Measurements from ENCODE around the gene CASS4. TPM values are rescaled to one million over a fixed set of nuclear protein-coding genes. Genes with fewer than 3 reads are reported as not detected.

Gene CASS4
- polyA plus RNA-seq, 3 donors from 2014 or later: 3.2 to 5.5 (median 3.5) TPM

GRCh38 chr20:56468316-56469076, 56.4 kb downstream of the CASS4 start, which contains the start of gene RTF2:
Gene RTF2, plus strand, starts transcription at chr20:56468627. Its CDS starts 71 bp downstream, at chr20:56468698.
- peaks cover 8 to 22% (median 13%) of the 10 kb centered on the region in 3 donors for H3K27me3 Mint-ChIP-seq (ENCODE audit: low read depth in 3 of 3)
- DNase-seq: peak; percentile 96 to 97 (median 97)
- peak within 1 kb of the TSS; percentile 99 to 100 (median 99) for H3K27ac Mint-ChIP-seq
- no peaks in the 10 kb centered on the region for H3K9me3 Mint-ChIP-seq
- peaks cover 0 to 4% (median 0%) of the 10 kb centered on the region in 3 donors for H3K36me3 Mint-ChIP-seq
- H3K4me1 Mint-ChIP-seq: peaks cover 46 to 48% of the 10 kb centered on the region in 2 donors
- peak within 1 kb of the TSS; percentile 96 to 100 (median 98) for H3K4me3 Mint-ChIP-seq

GRCh38 chr20:56469077-56469449, 57.0 kb downstream of the CASS4 start:
- peak overlapping the region; percentile 99 to 100 (median 99) for H3K27ac Mint-ChIP-seq

GRCh38 chr20:56483970-56484369, 71.9 kb downstream of the CASS4 start:
- peaks cover 0 to 2% (median 0%) of the 10 kb centered on the region in 3 donors for H3K27me3 Mint-ChIP-seq (ENCODE audit: low read depth in 3 of 3)
- H3K36me3 Mint-ChIP-seq: peaks cover 13 to 64% (median 34%) of the 10 kb centered on the region in 3 donors
- H3K4me3 Mint-ChIP-seq: no peak overlapping the region
- peaks cover 9 to 56% of the 10 kb centered on the region in 2 donors for H3K4me1 Mint-ChIP-seq
- H3K9me3 Mint-ChIP-seq: peaks cover 0 to 2% (median 0%) of the 10 kb centered on the region in 6 donors
- H3K27ac Mint-ChIP-seq: peak overlapping the region in 4 of 6 donors; percentile 3 to 82 (median 42)
- DNase-seq: no peak

More at GRCh38 chr20:56469077-56469449, 57.0 kb downstream of the CASS4 start:
- Mint-ChIP-seq H3K36me3 (peaks cover 0 to 8% (median 0%) of the 10 kb centered on the region in 3 donors), H3K4me3 (peak overlapping the region; percentile 96 to 100 (median 98)), H3K9me3 (no peaks in the 10 kb centered on the region), H3K4me1 (peaks cover 42% of the 10 kb centered on the region in 2 donors), H3K27me3 (ENCODE audit: low read depth in 3 of 3) (peaks cover 6 to 20% (median 12%) of the 10 kb centered on the region in 3 donors)
- DNase-seq: peak; percentile 11 to 35 (median 31)

- no peak for DNase-seq
- Mint-ChIP-seq H3K27me3 (ENCODE audit: low read depth in 3 of 3) (no peaks in the 10 kb centered on the region), H3K4me3 (no peak overlapping the region), H3K9me3 (peaks cover 0 to 2% (median 0%) of the 10 kb centered on the region in 6 donors), H3K4me1 (peaks cover 9 to 46% of the 10 kb centered on the region in 2 donors), H3K27ac (peak overlapping the region in 1 of 6 donors; percentile 6), H3K36me3 (peaks cover 13 to 59% (median 30%) of the 10 kb centered on the region in 3 donors)
These were observed 75.2 kb downstream of the CASS4 start for GRCh38 chr20:56487216-56487615.

DNA sequence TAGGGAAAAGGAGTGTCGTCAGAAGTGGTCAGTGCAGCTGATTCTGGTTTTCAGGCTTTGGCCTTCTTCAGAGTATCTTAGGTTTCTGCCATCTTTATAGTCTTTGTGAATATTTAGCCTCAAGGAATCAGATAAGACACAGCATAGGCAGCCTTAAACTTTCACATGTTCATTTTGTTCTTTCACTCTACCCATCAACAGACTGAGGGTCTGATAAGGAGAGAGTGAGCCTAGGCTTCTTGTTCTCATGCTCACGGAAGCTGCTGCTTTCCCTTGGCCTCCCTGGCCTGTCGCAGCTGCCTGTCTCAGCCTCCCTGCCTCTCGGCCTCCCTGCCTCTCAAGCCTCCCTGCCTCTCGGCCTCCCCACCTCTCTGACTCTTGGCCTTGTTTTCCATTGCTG, 76.5 kb downstream of the CASS4 start:
- H3K4me1 Mint-ChIP-seq: peaks cover 8 to 39% of the 10 kb centered on the region in 2 donors
- H3K4me3 Mint-ChIP-seq: no peak overlapping the region
- no peaks in the 10 kb centered on the region for H3K27me3 Mint-ChIP-seq (ENCODE audit: low read depth in 3 of 3)
- peaks cover 0 to 2% (median 0%) of the 10 kb centered on the region in 6 donors for H3K9me3 Mint-ChIP-seq
- H3K27ac Mint-ChIP-seq: peak overlapping the region; percentile 8 to 62 (median 24)
- no peak for DNase-seq
- H3K36me3 Mint-ChIP-seq: peaks cover 16 to 56% (median 26%) of the 10 kb centered on the region in 3 donors

DNA sequence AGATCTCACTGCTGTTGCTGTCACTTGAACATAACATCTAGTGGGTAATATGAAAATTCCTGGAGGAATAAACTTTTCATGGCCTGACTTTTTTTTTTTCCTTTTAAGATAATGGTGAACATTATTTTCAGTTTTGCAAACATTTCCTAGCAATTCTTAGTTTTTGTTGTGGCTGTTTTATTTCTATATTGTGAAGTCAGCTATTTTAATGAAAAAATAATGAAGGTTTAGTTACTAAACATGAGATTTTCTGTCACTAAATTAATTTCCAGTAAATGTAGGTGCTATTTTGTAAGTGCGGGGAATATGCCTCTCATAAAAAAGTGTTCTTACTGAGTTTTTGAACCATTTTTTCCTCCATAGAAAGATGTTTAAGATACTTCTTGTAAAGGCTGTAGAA, 89.1 kb downstream of the CASS4 start:
- no peak overlapping the region for H3K27ac Mint-ChIP-seq

DNA sequence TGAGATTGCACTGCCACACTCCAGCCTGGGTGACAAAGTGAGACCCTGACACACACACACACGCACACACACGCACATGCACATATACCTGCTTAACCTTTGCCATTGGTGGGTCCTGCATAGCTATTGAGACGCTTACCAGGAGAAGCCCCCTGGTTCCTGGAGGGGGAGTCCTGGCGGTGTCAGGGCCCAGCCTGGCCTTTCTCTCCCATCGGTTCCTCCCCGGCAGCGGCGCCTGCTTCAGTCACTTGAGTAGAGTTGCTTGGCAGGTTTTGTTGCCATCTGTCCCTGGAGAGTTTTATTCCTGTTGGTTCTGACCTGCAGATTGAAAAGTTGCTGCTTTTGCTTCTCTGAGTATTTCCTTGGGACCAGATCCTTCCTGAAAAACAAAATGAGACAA, 91.9 kb downstream of the CASS4 start:
- DNase-seq: no peak
- H3K27ac Mint-ChIP-seq: no peak overlapping the region
- H3K9me3 Mint-ChIP-seq: no peaks in the 10 kb centered on the region
- no peaks in the 10 kb centered on the region for H3K27me3 Mint-ChIP-seq (ENCODE audit: low read depth in 3 of 3)
- peaks cover 12 to 25% of the 10 kb centered on the region in 2 donors for H3K4me1 Mint-ChIP-seq
- H3K36me3 Mint-ChIP-seq: peaks cover 0 to 4% (median 0%) of the 10 kb centered on the region in 3 donors
- no peak overlapping the region for H3K4me3 Mint-ChIP-seq

More for the DNA sequence above, 89.1 kb downstream of the CASS4 start:
- Mint-ChIP-seq H3K4me3 (no peak overlapping the region), H3K9me3 (no peaks in the 10 kb centered on the region), H3K36me3 (peaks cover 14 to 18% (median 17%) of the 10 kb centered on the region in 3 donors), H3K4me1 (peaks cover 12 to 30% of the 10 kb centered on the region in 2 donors), H3K27me3 (ENCODE audit: low read depth in 3 of 3) (no peaks in the 10 kb centered on the region)
- no peak for DNase-seq

DNA sequence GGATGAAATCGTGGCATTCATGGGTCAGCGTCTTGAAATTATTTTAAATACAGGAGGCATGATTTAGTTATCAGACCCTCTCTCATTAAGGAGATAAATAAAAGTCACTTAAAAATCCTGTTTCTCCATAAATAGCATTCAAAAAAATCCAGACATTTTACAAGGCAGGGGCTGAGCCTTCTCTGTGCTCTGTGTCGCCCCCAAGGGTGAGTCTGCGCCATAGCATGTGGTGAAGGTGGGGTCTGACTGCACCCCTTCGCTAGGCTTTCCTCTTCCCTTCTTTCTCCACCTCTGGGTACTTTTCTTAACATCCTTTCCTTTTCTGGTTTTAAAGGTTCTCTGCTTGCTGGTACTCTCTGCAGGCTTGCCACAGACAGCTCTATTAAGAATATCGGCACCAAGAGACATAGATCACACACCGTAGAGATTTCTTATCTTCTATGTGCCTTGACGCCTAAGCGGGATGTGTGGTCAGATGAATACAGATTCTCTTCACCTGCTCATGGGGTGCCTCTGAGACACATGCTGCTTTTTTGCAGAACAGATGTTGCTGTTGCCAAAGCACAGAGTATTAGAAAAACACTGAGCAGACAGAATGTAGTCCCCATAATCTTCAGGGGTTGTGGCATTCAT, 92.4 kb downstream of the CASS4 start:
- Mint-ChIP-seq H3K9me3 (no peaks in the 10 kb centered on the region), H3K4me3 (no peak overlapping the region), H3K27ac (peak overlapping the region in 1 of 6 donors; percentile 26), H3K4me1 (peaks cover 12 to 25% of the 10 kb centered on the region in 2 donors), H3K36me3 (peaks cover 0 to 4% (median 0%) of the 10 kb centered on the region in 3 donors), H3K27me3 (ENCODE audit: low read depth in 3 of 3) (no peaks in the 10 kb centered on the region)
- peak in 2 of 3 donors; percentile 4 to 11 for DNase-seq

GRCh38 chr20:56506103-56506502, 94.0 kb downstream of the CASS4 start:
- Mint-ChIP-seq H3K27me3 (ENCODE audit: low read depth in 3 of 3) (no peaks in the 10 kb centered on the region), H3K4me1 (peaks cover 12 to 31% of the 10 kb centered on the region in 2 donors), H3K27ac (peak overlapping the region in 2 of 6 donors; percentile 14 to 48), H3K9me3 (no peaks in the 10 kb centered on the region), H3K36me3 (peaks cover 0 to 4% (median 0%) of the 10 kb centered on the region in 3 donors), H3K4me3 (no peak overlapping the region)
- DNase-seq: no peak

Other genes starting within 250 kb of the CASS4 start
- gene MC3R, start 163.5 kb upstream of the CASS4 start, polyA plus RNA-seq: not detected
- 10 to 100 TPM; 15.2 to 29.7 (median 15.8) TPM for gene FAM210B, start 53.3 kb upstream of the CASS4 start, polyA plus RNA-seq
- 1 to 10 TPM; 1.1 to 2.2 (median 1.8) TPM for gene AURKA, start 20.0 kb upstream of the CASS4 start, polyA plus RNA-seq
- 10 to 100 TPM; 21.2 to 42.2 (median 30.6) TPM for gene CSTF1, start 19.6 kb upstream of the CASS4 start, polyA plus RNA-seq
- 100 to 1,000 TPM; 155 to 163 (median 161) TPM for gene RTF2, start 56.4 kb downstream of the CASS4 start, polyA plus RNA-seq
- under 1 TPM in 2 of 3 donors, not detected in 1; 0.39 to 0.57 TPM for gene FAM209A, start 112.5 kb downstream of the CASS4 start, polyA plus RNA-seq
- gene FAM209B, start 121.0 kb downstream of the CASS4 start, polyA plus RNA-seq: under 1 TPM in 2 of 3 donors, not detected in 1; 0.56 to 0.57 TPM
- gene TFAP2C, start 217.0 kb downstream of the CASS4 start, polyA plus RNA-seq: not detected

All from immature natural killer cell (primary cell).